MM.1S (cell line): Measurements from ENCODE around the gene SMAP1.
"Not testable (repeated sequence)": the region's sequence is repeated elsewhere in the genome, so short reads cannot be mapped to it uniquely, and the experiment has no call there.

Experiments used
- DNase-seq: peaks from one replicate; pipeline ENCODE4 v3.0.0-alpha.2; 2015
- H2AFZ ChIP-seq: fragments of 300-600 bp; sonication (generic); 2 replicates; pipeline ENCODE4 v1.6.0; 2016; ENCODE audit warnings: antibody characterized with exemption, low read length
- H3F3A ChIP-seq: fragments of 300-600 bp; sonication (generic); 2 replicates; pipeline ENCODE4 v1.6.1; 2016; ENCODE audit warnings: mild to moderate bottlenecking, antibody characterized with exemption, low read length, moderate library complexity, mixed read lengths; ENCODE audit not compliant: insufficient read depth
- H3K27ac ChIP-seq: fragments of 300-600 bp; sonication (generic); 2 replicates; pipeline ENCODE4 v1.5.1; 2016; ENCODE audit warnings: mild to moderate bottlenecking, low read length
- H3K27me3 ChIP-seq: fragments of 300-600 bp; sonication (generic); replicated peaks from 2 replicates; pipeline ENCODE4 v1.6.0; 2016; ENCODE audit warnings: low read length; ENCODE audit not compliant: insufficient read depth
- H3K36me3 ChIP-seq: fragments of 300-600 bp; sonication (generic); replicated peaks from 2 replicates; pipeline ENCODE4 v1.6.1; 2016; ENCODE audit warnings: mild to moderate bottlenecking, low read length, mixed read lengths; ENCODE audit not compliant: insufficient read depth
- H3K4me1 ChIP-seq: fragments of 300-600 bp; sonication (generic); 2 replicates; pipeline ENCODE4 v1.6.1; 2016; ENCODE audit warnings: low read length, mixed read lengths
- H3K4me2 ChIP-seq: fragments of 300-600 bp; sonication (generic); 2 replicates; pipeline ENCODE4 v1.6.0; 2016; ENCODE audit warnings: low read depth, low read length
- H3K4me3 ChIP-seq: fragments of 300-600 bp; sonication (generic); 2 replicates; pipeline ENCODE4 v1.5.1; 2016; ENCODE audit warnings: low read length, mixed read lengths
- H3K79me2 ChIP-seq: fragments of 300-600 bp; sonication (generic); 2 replicates; pipeline ENCODE4 v1.6.1; 2016; ENCODE audit warnings: mixed run types, low read length, mixed read lengths
- H3K9ac ChIP-seq: fragments of 300-600 bp; sonication (generic); 2 replicates; pipeline ENCODE4 v1.6.1; 2016; ENCODE audit warnings: low read length, mixed read lengths
- H3K9me2 ChIP-seq: fragments of 300-600 bp; sonication (generic); replicated peaks from 2 replicates; pipeline ENCODE4 v1.6.1; 2016; ENCODE audit warnings: mild to moderate bottlenecking, low read length, mixed read lengths; ENCODE audit not compliant: insufficient read depth
- H3K9me3 ChIP-seq: fragments of 300-600 bp; sonication (generic); replicated peaks from 2 replicates; pipeline ENCODE4 v1.6.1; 2016; ENCODE audit warnings: mild to moderate bottlenecking, low read length, mixed read lengths; ENCODE audit not compliant: insufficient read depth
- H4K20me1 ChIP-seq: fragments of 300-600 bp; sonication (generic); 2 replicates; pipeline ENCODE4 v1.6.1; 2016; ENCODE audit warnings: mild to moderate bottlenecking, low read length, moderate library complexity, mixed read lengths; ENCODE audit not compliant: insufficient read depth
- EZH2 ChIP-seq: fragments of 300-600 bp; sonication (generic); optimal IDR thresholded peaks from 2 replicates; pipeline ENCODE3; 2017; ENCODE audit warnings: low read depth, mild to moderate bottlenecking, antibody characterized with exemption, low read length, mixed read lengths
- EZH2phosphoT487 ChIP-seq: fragments of 300-600 bp; sonication (generic); IDR thresholded peaks from 2 replicates; pipeline ENCODE4 v1.6.1; 2018; ENCODE audit warnings: antibody characterized with exemption, low read length
- TF ChIP-seq, protein P1 (sequence below): fragments of 300-600 bp; sonication (generic); IDR thresholded peaks from 2 replicates; pipeline ENCODE4 v1.5.1; 2016; ENCODE audit warnings: antibody characterized with exemption, low read length, mixed read lengths

Gene SMAP1

DNA sequence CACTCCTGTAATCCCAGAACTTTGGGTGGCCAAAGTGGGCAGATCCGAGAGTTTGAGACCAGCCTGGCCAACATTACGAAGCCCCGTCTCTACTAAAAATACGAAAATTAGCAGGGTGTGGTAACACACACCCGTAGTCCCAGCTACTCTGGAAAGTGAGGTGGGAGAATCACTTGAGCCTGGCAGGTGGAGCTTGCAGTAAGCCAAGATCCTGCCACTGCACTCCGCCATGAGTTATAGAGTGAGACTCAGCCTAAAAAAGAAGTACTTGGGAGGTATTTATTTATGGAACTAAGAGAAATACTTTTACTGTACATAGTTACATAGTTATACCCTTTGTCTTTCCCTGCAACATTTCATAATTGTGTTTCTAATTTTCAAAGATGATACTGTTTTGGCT is 67.8 kb downstream of the SMAP1 start:
- no peak overlapping the region for H3K4me3 ChIP-seq
- H3K27me3 ChIP-seq, result no peaks in the 10 kb centered on the region
- peaks cover 6% of the 10 kb centered on the region; the same call in 1 of the 2 replicates for H3K79me2 ChIP-seq
- no peak for DNase-seq
- no peak overlapping the region for H2AFZ ChIP-seq
- no peaks in the 10 kb centered on the region for H3F3A ChIP-seq
- peaks cover 12% of the 10 kb centered on the region; the same call in 1 of the 2 replicates for H3K4me1 ChIP-seq
- H3K36me3 ChIP-seq, result no peaks in the 10 kb centered on the region
- H3K9me2 ChIP-seq, result no peaks in the 10 kb centered on the region
- H3K27ac ChIP-seq, result no peak overlapping the region
- H3K9me3 ChIP-seq, result no peaks in the 10 kb centered on the region
- no peak overlapping the region for H3K9ac ChIP-seq
- no peak for TF ChIP-seq EZH2phosphoT487
- no peak overlapping the region for H3K4me2 ChIP-seq
- H4K20me1 ChIP-seq, result no peaks in the 10 kb centered on the region

DNA sequence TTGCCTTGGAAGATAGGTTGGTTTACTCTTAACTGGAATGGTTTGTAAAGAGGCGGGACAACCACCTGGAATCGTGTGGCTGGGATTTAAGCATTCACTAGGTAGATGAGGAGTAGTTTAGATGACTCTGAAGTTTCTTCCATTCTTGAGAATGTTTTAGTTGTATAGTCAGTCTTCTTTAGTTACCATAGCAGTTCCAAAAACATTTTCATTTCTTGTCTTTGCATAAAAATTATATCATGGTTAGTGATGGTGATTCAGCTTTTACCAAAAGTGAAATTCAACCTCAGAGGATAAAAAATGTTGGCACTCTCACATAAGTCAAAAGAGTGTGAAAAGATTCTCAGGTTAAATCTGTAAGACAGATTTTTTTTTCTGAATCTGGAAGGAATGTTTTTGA is 70.3 kb downstream of the SMAP1 start:
- TF ChIP-seq, protein P1, sequence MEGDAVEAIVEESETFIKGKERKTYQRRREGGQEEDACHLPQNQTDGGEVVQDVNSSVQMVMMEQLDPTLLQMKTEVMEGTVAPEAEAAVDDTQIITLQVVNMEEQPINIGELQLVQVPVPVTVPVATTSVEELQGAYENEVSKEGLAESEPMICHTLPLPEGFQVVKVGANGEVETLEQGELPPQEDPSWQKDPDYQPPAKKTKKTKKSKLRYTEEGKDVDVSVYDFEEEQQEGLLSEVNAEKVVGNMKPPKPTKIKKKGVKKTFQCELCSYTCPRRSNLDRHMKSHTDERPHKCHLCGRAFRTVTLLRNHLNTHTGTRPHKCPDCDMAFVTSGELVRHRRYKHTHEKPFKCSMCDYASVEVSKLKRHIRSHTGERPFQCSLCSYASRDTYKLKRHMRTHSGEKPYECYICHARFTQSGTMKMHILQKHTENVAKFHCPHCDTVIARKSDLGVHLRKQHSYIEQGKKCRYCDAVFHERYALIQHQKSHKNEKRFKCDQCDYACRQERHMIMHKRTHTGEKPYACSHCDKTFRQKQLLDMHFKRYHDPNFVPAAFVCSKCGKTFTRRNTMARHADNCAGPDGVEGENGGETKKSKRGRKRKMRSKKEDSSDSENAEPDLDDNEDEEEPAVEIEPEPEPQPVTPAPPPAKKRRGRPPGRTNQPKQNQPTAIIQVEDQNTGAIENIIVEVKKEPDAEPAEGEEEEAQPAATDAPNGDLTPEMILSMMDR, result no peak
- TF ChIP-seq EZH2phosphoT487 (no peak), EZH2 (no peak)
- H2AFZ ChIP-seq, result no peak overlapping the region
- DNase-seq, result no peak

DNA sequence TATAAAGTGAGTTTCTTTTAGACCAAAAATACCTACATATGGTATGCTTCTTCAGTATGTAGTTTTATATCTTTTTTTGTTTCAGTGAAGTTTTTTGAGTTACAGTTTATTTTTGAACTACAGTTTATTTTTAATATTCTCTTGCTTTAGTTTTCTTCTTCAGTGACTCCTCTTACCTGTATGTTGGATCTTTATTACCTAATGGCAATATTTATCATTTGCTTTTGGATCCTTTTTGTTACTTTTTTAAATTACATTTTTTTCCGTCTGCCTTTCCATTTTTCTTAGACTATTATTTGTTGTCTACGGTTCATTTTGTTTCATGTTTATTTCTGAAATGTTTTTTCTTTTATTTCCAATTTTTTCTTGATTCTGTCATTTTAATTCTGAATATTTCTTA is 71.9 kb downstream of the SMAP1 start:
- no peak for DNase-seq
- Histone ChIP-seq H3K79me2 (no peaks in the 10 kb centered on the region), H3K4me1 (no peaks in the 10 kb centered on the region), H3K36me3 (no peaks in the 10 kb centered on the region), H4K20me1 (no peaks in the 10 kb centered on the region), H3K27ac (no peak overlapping the region), H3K9me3 (no peaks in the 10 kb centered on the region; the same call in 1 of the 2 replicates), H3F3A (no peaks in the 10 kb centered on the region), H3K4me3 (no peak overlapping the region), H3K9me2 (no peaks in the 10 kb centered on the region), H3K4me2 (no peak overlapping the region), H3K9ac (no peak overlapping the region), H3K27me3 (no peaks in the 10 kb centered on the region), H2AFZ (no peak overlapping the region)
- TF ChIP-seq, protein P1, result no peak
- TF ChIP-seq EZH2phosphoT487 (no peak), EZH2 (no peak)

More for the DNA sequence above, 70.3 kb downstream of the SMAP1 start:
- H3K36me3 ChIP-seq, result no peaks in the 10 kb centered on the region
- H3K4me3 ChIP-seq, result no peak overlapping the region
- no peak overlapping the region for H3K4me2 ChIP-seq
- H4K20me1 ChIP-seq, result no peaks in the 10 kb centered on the region
- H3K9ac ChIP-seq, result no peak overlapping the region
- no peaks in the 10 kb centered on the region for H3F3A ChIP-seq
- no peaks in the 10 kb centered on the region for H3K9me3 ChIP-seq
- no peak overlapping the region for H3K27ac ChIP-seq
- no peaks in the 10 kb centered on the region for H3K79me2 ChIP-seq
- no peaks in the 10 kb centered on the region for H3K9me2 ChIP-seq
- H3K4me1 ChIP-seq, result peaks cover under 1% of the 10 kb centered on the region; the same call in 1 of the 2 replicates
- no peaks in the 10 kb centered on the region for H3K27me3 ChIP-seq

DNA sequence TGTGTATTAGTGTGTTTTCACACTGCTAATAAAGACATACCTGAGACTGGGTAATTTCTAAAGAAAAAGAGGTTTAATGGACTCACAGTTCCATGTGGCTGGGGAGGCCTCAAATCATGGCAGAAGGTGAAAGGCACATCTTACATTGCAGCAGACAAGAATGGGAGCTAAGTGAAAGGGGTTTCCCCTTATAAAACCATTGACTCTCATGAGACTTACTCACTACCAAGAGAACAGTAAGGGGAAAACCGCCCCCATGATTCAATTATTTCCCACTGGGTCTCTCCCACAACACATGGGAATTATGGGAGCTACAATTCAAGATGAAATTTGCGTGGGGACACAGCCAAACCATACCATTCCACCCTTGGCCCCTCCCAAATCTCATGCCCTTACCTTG is 73.1 kb downstream of the SMAP1 start:
- H3K36me3 ChIP-seq, H3K79me2 ChIP-seq, H3K9ac ChIP-seq, H3F3A ChIP-seq, H3K9me2 ChIP-seq, H3K27me3 ChIP-seq, DNase-seq, H2AFZ ChIP-seq, H3K9me3 ChIP-seq, H3K4me3 ChIP-seq, H4K20me1 ChIP-seq, H3K4me1 ChIP-seq, H3K27ac ChIP-seq, H3K4me2 ChIP-seq: not testable (repeated sequence)

DNA sequence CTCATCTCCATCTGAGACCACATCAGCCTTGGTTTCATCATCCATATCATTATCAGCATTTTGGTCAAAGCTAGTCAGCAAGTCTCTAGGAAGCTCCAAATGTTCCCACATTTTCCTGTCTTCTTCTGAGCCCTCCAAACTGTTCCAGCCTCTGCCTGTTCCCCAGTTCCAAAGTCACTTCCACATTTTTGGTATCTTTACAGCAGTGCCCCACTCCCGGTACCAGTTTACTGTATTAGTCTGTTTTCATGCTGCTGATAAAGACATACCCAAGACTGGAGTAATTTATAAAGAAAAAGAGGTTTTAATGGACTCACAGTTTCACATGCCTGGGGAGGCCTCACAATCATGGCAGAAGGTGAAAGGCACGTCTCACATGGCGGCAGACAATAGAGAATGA is 74.8 kb downstream of the SMAP1 start:
- H3K9me3 ChIP-seq, H3F3A ChIP-seq, H3K36me3 ChIP-seq, H4K20me1 ChIP-seq, H3K27me3 ChIP-seq, DNase-seq, H3K27ac ChIP-seq, H3K4me3 ChIP-seq, H3K4me1 ChIP-seq, H3K9me2 ChIP-seq, H3K79me2 ChIP-seq, H3K4me2 ChIP-seq, H2AFZ ChIP-seq, H3K9ac ChIP-seq: not testable (repeated sequence)
